Stimulated activated naive CD8-positive, alpha-beta T cell treated with anti-CD3 and anti-CD28 coated beads, Interleukin-15, amount 100 ng/mL, for 72 hours (primary cell): Measurements from ENCODE around the gene GOLGA6L10.
"Not testable (repeated sequence)": the region's sequence is repeated elsewhere in the genome, so short reads cannot be mapped to it uniquely, and the experiment has no call there.

Experiments
- ATAC-seq: fragments of 150-1000 bp; cut with Tn5 transposase; 2 replicates; pipeline ENCODE4 v1.10.0; 2021; ENCODE audit warnings: mild to moderate bottlenecking, moderate library complexity
- DNase-seq, 2 donors: peaks; one replicate each; pipeline ENCODE4 v3.0.0; 2021 to 2022
- H3K27ac Mint-ChIP-seq, 2 donors: one replicate each; pipeline ENCODE4 v1.8.0; 2022; ENCODE audit warnings: mild to moderate bottlenecking in 2 of 2, mixed read lengths in 2 of 2, moderate library complexity in 2 of 2
- H3K27me3 Mint-ChIP-seq: one replicate; pipeline ENCODE4 v1.8.0; 2022; ENCODE audit warnings: mixed read lengths
- H3K4me1 Mint-ChIP-seq: one replicate; pipeline ENCODE4 v1.8.0; 2022; ENCODE audit warnings: mild to moderate bottlenecking, mixed read lengths
- H3K4me3 Mint-ChIP-seq, 2 donors: one replicate each; pipeline ENCODE4 v1.8.0; 2022; ENCODE audit warnings: mild to moderate bottlenecking in 2 of 2, mixed read lengths in 2 of 2, moderate library complexity in 1 of 2
- H3K9me3 Mint-ChIP-seq, 2 donors: one replicate each; pipeline ENCODE4 v1.8.0; 2022; ENCODE audit warnings: mixed read lengths in 2 of 2

Gene GOLGA6L10

DNA sequence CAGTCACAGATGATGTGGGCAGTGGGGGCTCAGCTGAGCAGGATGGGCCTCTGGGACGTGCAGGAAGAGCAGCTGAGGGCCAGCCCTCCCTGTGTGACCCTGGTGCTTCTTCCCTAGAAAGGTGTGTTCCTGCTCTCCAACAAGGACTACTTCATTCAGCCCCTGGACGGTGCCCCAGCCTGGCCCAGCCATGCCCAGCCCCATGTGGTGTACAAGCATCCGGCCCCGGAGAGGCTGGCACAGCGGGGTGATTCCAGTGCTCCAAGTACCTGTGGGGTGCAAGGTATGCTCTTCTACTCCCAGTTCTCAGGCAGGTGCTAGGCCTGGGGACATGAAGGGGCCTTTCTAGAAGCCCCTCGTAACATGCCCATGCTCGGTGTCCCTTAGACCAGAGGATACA lies 48.4 kb downstream of the GOLGA6L10 start:
- H3K4me3 Mint-ChIP-seq, result no peak overlapping the region
- ATAC-seq (no peak), DNase-seq (no peak)
- H3K4me1 Mint-ChIP-seq, result peaks cover 20% of the 10 kb centered on the region
- H3K27ac Mint-ChIP-seq, result no peak overlapping the region
- no peaks in the 10 kb centered on the region for H3K27me3 Mint-ChIP-seq
- no peaks in the 10 kb centered on the region for H3K9me3 Mint-ChIP-seq

DNA sequence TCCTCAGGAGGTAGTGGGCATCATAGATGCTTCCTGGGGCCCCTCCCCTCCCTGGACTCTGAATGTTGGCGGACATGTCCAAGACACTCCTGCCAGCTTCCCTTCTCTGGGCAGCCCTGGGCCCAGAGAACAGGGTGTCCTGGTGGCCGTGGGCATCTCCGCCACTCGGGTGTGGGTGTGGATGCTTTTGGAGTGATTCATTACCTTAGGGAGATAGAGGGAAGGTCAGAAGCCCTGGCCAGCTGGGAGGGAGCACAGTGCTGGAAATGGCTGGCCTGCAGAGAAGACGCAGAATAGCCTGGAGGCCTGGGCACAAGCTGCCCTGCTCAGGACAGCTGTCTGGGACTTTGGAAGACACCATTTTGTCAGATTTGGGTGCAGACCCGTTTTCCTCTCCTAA lies 48.9 kb downstream of the GOLGA6L10 start:
- not testable (repeated sequence) for H3K4me3 Mint-ChIP-seq, ATAC-seq, H3K9me3 Mint-ChIP-seq, DNase-seq, H3K27ac Mint-ChIP-seq, H3K27me3 Mint-ChIP-seq
- H3K4me1 Mint-ChIP-seq, result peaks cover 20% of the 10 kb centered on the region

DNA sequence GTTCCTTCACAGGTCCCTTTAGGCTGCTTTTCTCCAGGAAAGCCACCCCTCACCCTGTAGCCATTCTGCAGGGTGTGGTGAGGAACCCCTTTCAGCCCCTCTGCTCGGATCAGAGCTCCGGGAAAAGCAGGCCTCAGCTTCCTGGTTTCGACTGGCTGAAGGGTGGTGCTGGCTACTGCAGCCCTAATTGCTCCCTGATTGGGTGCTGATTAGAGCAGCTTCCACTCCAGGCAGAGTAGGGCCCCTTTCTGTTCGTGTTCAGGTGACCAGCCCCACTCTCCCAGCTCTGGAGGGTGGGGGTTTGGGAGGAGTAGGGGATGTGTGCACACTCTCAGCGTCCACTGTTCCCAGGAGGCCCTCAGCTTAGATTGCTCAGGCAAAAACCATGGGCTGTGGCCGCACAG lies 49.8 kb downstream of the GOLGA6L10 start:
- not testable (repeated sequence) for H3K9me3 Mint-ChIP-seq, ATAC-seq, H3K27me3 Mint-ChIP-seq, DNase-seq, H3K27ac Mint-ChIP-seq, H3K4me3 Mint-ChIP-seq
- peaks cover 20% of the 10 kb centered on the region for H3K4me1 Mint-ChIP-seq

DNA sequence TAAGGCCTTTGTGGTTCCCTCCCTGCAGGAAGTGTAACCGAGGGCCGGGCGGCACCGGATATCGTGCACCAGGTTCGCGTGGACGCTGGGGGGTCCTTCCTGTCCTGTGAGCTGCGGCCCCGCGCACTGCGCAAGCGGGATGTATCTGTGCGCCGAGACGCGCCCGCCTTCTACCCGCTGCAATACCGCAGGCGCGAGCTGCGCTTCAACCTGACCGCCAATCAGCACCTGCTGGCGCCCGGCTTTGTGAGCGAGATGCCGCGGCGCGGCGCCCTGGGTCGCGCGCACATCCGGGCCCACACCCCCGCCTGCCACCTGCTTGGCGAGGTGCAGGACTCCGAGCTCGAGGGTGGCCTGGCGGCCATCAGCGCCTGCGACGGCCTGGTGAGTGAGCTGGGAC lies 50.8 kb downstream of the GOLGA6L10 start:
- ATAC-seq (peak; percentile 90), DNase-seq (peak; percentile 57 to 72)
- peak overlapping the region in 1 of 2 donors; percentile 34 for H3K27ac Mint-ChIP-seq
- no peaks in the 10 kb centered on the region for H3K27me3 Mint-ChIP-seq
- H3K4me3 Mint-ChIP-seq, result peak overlapping the region; percentile 3 to 46
- peaks cover 20% of the 10 kb centered on the region for H3K4me1 Mint-ChIP-seq
- H3K9me3 Mint-ChIP-seq, result no peaks in the 10 kb centered on the region

GRCh38 chr15:82298032-82298431 lies 51.2 kb downstream of the GOLGA6L10 start:
- Mint-ChIP-seq H3K27ac (peak overlapping the region in 1 of 2 donors; percentile 52), H3K27me3 (no peaks in the 10 kb centered on the region), H3K9me3 (no peaks in the 10 kb centered on the region), H3K4me1 (peaks cover 20% of the 10 kb centered on the region), H3K4me3 (peak overlapping the region; percentile 22 to 46)
- DNase-seq (no peak), ATAC-seq (no peak)

- no peak overlapping the region for H3K4me3 Mint-ChIP-seq
- peaks cover 24% of the 10 kb centered on the region for H3K4me1 Mint-ChIP-seq
- no peaks in the 10 kb centered on the region for H3K9me3 Mint-ChIP-seq
- no peak for DNase-seq
- H3K27ac Mint-ChIP-seq, result no peak overlapping the region
- no peak for ATAC-seq
- no peaks in the 10 kb centered on the region for H3K27me3 Mint-ChIP-seq
Observed at GRCh38 chr15:82297546-82297945, 51.7 kb downstream of the GOLGA6L10 start.

DNA sequence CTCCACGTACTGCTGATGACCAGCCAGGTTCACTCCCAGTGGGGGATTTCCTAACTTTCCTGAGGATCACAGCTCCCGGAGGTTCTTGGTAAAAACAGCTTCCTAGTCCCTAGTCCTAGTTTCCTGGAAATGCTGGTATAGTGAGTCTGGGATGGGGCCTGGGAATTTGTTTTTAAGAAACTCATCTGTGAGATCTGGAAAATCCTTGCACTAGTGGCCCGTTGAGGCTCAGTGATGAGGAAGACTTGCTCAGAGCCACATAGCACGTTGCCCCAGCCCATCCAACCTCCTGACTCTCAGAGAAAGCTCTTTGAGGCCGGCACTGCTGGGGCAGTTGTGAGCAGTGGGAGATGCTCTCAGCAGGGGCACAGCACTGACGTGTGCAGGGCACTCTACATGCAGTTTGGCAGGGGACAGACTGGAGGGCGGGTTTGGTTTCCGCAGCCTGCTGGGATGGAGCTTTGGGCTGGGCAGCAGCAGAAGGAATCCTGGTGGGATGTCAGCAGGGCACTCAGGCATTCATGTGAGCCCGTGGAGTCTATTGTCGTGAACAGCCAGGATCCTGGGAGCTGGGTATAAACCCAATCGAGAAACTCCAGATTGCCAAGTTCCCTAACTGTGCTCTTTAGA lies 55.1 kb downstream of the GOLGA6L10 start:
- DNase-seq (no peak), ATAC-seq (no peak)
- Mint-ChIP-seq H3K4me1 (peaks cover 27% of the 10 kb centered on the region), H3K27me3 (no peaks in the 10 kb centered on the region), H3K27ac (no peak overlapping the region), H3K4me3 (no peak overlapping the region), H3K9me3 (peaks cover 0 to 9% of the 10 kb centered on the region in 2 donors)

GRCh38 chr15:82292271-82292670 lies 57.0 kb downstream of the GOLGA6L10 start:
- no peak overlapping the region for H3K27ac Mint-ChIP-seq
- no peaks in the 10 kb centered on the region for H3K27me3 Mint-ChIP-seq
- no peak for DNase-seq
- peak; percentile 52 for ATAC-seq
- no peak overlapping the region for H3K4me3 Mint-ChIP-seq
- H3K4me1 Mint-ChIP-seq, result peaks cover 14% of the 10 kb centered on the region
- H3K9me3 Mint-ChIP-seq, result peaks cover 0 to 20% of the 10 kb centered on the region in 2 donors
